ENCODE measurements around the gene KCNN1.

DNA sequence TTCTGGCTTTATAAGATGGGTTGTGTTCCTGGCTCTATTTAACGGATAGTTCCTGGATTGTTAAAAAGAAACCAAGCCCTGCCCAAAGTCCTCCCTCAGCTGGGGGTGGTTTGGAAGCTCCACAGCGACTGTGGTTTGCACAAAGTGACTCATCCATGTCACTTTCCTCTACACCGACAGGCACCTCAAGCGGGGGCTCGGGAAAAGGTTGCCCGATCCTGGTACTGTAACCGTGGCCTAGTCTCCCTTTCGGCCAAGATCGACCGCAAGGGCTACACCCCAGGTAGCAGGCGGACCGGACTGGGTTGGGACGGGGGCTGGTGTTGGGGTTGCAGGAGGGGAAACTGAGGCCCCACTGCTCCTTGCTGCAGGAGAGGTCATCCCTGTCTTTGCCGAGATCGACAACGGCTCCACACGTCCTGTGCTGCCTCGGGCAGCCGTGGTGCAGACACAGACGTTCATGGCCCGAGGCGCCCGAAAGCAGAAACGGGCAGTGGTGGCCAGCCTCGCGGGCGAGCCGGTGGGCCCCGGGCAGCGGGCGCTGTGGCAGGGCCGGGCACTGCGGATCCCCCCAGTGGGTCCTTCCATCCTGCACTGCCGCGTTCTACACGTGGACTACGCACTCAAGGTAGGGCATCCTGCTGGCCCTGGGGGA lies 42.6 kb downstream of the KCNN1 start:
- TF ChIP-seq, protein P1, sequence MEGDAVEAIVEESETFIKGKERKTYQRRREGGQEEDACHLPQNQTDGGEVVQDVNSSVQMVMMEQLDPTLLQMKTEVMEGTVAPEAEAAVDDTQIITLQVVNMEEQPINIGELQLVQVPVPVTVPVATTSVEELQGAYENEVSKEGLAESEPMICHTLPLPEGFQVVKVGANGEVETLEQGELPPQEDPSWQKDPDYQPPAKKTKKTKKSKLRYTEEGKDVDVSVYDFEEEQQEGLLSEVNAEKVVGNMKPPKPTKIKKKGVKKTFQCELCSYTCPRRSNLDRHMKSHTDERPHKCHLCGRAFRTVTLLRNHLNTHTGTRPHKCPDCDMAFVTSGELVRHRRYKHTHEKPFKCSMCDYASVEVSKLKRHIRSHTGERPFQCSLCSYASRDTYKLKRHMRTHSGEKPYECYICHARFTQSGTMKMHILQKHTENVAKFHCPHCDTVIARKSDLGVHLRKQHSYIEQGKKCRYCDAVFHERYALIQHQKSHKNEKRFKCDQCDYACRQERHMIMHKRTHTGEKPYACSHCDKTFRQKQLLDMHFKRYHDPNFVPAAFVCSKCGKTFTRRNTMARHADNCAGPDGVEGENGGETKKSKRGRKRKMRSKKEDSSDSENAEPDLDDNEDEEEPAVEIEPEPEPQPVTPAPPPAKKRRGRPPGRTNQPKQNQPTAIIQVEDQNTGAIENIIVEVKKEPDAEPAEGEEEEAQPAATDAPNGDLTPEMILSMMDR (IDR thresholded peaks at IDR 0.05), result no peak
- no peak for TF ChIP-seq POLR2A (IDR thresholded peaks at IDR 0.05)
